ENCODE measurements around the gene CAMK1D.

- no peak for TF ChIP-seq CTCF (conservative IDR thresholded peaks at IDR 0.05 in 1 of 2, IDR thresholded peaks at IDR 0.05 in 1 of 2; ENCODE audit: extremely low read depth in 1 of 2, insufficient read depth in 1 of 2, low read depth in 1 of 2, low read length in 2 of 2)
- TF ChIP-seq EZH2 (IDR thresholded peaks at IDR 0.05; ENCODE audit: borderline replicate concordance, low read length): no peak
These were observed 281.9 kb downstream of the CAMK1D start for GRCh38 chr10:12631216-12631615.
